ENCODE measurements around the gene CMTM1. TPM values are rescaled to one million over a fixed set of nuclear protein-coding genes. Genes with fewer than 3 reads are reported as not detected.

CMTM1 gene
- total RNA-seq, 1 experiment from 2014 or later: 7.1 TPM

Other genes with a start within 250 kb of the CMTM1 start
- gene CDH5, start 199.7 kb upstream of the CMTM1 start, total RNA-seq (2021; ENCODE audit: unreplicated experiment): 0.18 TPM
- gene BEAN1, start 139.1 kb upstream of the CMTM1 start, total RNA-seq (2021; ENCODE audit: unreplicated experiment): not detected
- 17.1 TPM for gene TK2, start 16.3 kb upstream of the CMTM1 start, total RNA-seq (2021; ENCODE audit: unreplicated experiment)
- gene CKLF, start 13.9 kb upstream of the CMTM1 start, total RNA-seq (2021; ENCODE audit: unreplicated experiment): 88.1 TPM
- not detected for gene CMTM2, start 13.0 kb downstream of the CMTM1 start, total RNA-seq (2021; ENCODE audit: unreplicated experiment)
- 45.8 TPM for gene CMTM3, start 38.3 kb downstream of the CMTM1 start, total RNA-seq (2021; ENCODE audit: unreplicated experiment)
- 51.9 TPM for gene CMTM4, start 130.3 kb downstream of the CMTM1 start, total RNA-seq (2021; ENCODE audit: unreplicated experiment)
- gene DYNC1LI2, start 185.2 kb downstream of the CMTM1 start, total RNA-seq (2021; ENCODE audit: unreplicated experiment): 103 TPM
- gene TERB1, start 235.1 kb downstream of the CMTM1 start, total RNA-seq (2021; ENCODE audit: unreplicated experiment): not detected

All from Panc1 (cell line).